ENCODE data around the gene ATP6V1A. TPM values are rescaled to one million over a fixed set of nuclear protein-coding genes. Genes with fewer than 3 reads are reported as not detected.

ATP6V1A gene
- total and polyA plus RNA-seq, 2 donors (not counting 1 experiment from before 2014, with no cell fraction given): 7.6 to 44.3 TPM

GRCh38 chr3:113719294-113719693, 27.5 kb upstream of the ATP6V1A start:
- TF ChIP-seq CTCF (IDR thresholded peaks at IDR 0.05): no peak
- no peak for TF ChIP-seq EZH2 (IDR thresholded peaks at IDR 0.05; ENCODE audit: borderline replicate concordance, insufficient read depth, low read depth, low read length, poor library complexity, severe bottlenecking)
- Histone ChIP-seq H4K20me1 (ENCODE audit: control insufficient read depth, insufficient read depth, low read length, poor library complexity, severe bottlenecking) (no peaks in the 10 kb centered on the region), H3K27me3 (replicated peaks in 1 of 4; ENCODE audit: control extremely low read depth in 1 of 4, control insufficient read depth in 3 of 4, insufficient read depth in 4 of 4, low read length in 3 of 4) (no peaks in the 10 kb centered on the region), H3K4me3 (ENCODE audit: control extremely low read depth in 1 of 5, extremely low read depth in 1 of 5, insufficient read depth in 1 of 5, low read depth in 2 of 5, low read length in 4 of 5) (no peak overlapping the region), H3K27ac (ENCODE audit: low read length in 2 of 2) (no peak overlapping the region), H3K4me2 (replicated peaks; ENCODE audit: low read depth, low read length, poor library complexity, severe bottlenecking) (no peak overlapping the region), H3K9me3 (ENCODE audit: control extremely low read depth in 1 of 3, control insufficient read depth in 2 of 3, insufficient read depth in 1 of 3, low read length in 2 of 3) (no peaks in the 10 kb centered on the region), H3K36me3 (replicated peaks in 1 of 2; ENCODE audit: control extremely low read depth in 1 of 2, control insufficient read depth in 1 of 2, extremely low read depth in 1 of 2, insufficient read depth in 2 of 2, low read length in 1 of 2) (peaks cover 19 to 31% of the 10 kb centered on the region in 2 experiments), H3K4me1 (ENCODE audit: control insufficient read depth in 2 of 2, insufficient read depth in 2 of 2, low read length in 2 of 2) (peaks cover 0 to 4% of the 10 kb centered on the region in 2 donors), H3K9ac (ENCODE audit: low read length) (no peak overlapping the region), H2AFZ (ENCODE audit: insufficient read depth, low read depth, low read length, poor library complexity, severe bottlenecking) (no peak overlapping the region), H3K79me2 (ENCODE audit: control insufficient read depth, insufficient read depth, low read length) (no peaks in the 10 kb centered on the region)
- H3K27me3 Mint-ChIP-seq: no peaks in the 10 kb centered on the region
- H3K4me3 Mint-ChIP-seq: no peak overlapping the region
- no peak overlapping the region for H3K27ac Mint-ChIP-seq
- POLR2A ChIA-PET: no interaction called here
- DNase-seq (no peak), ATAC-seq (ENCODE audit: low read depth) (no peak)
- peaks cover 12% of the 10 kb centered on the region for H3K4me1 Mint-ChIP-seq
- H3K9me3 Mint-ChIP-seq (ENCODE audit: insufficient read depth): no peaks in the 10 kb centered on the region
- intact Hi-C loops (cut with micrococcal nuclease): no loop called here
- CTCF ChIA-PET: no interaction called here
- WGBS (ENCODE audit: insufficient coverage): no CpG with 5 or more reads among the region's 1 CpG

- no peak for ATAC-seq (ENCODE audit: low read depth)
- Mint-ChIP-seq H3K9me3 (ENCODE audit: insufficient read depth) (no peaks in the 10 kb centered on the region), H3K27me3 (no peaks in the 10 kb centered on the region), H3K4me3 (no peak overlapping the region), H3K4me1 (peaks cover 13% of the 10 kb centered on the region), H3K27ac (no peak overlapping the region)
- H3K4me3 ChIP-seq (ENCODE audit: control extremely low read depth in 1 of 5, extremely low read depth in 1 of 5, insufficient read depth in 1 of 5, low read depth in 2 of 5, low read length in 4 of 5): no peak overlapping the region
- no CpG with 5 or more reads among the region's 2 CpGs for WGBS (ENCODE audit: insufficient coverage)
- peaks cover 19 to 36% of the 10 kb centered on the region in 2 experiments for H3K36me3 ChIP-seq (replicated peaks in 1 of 2; ENCODE audit: control extremely low read depth in 1 of 2, control insufficient read depth in 1 of 2, extremely low read depth in 1 of 2, insufficient read depth in 2 of 2, low read length in 1 of 2)
- TF ChIP-seq EZH2 (IDR thresholded peaks at IDR 0.05; ENCODE audit: borderline replicate concordance, insufficient read depth, low read depth, low read length, poor library complexity, severe bottlenecking) (no peak), CTCF (IDR thresholded peaks at IDR 0.05) (no peak)
- H3K4me1 ChIP-seq (ENCODE audit: control insufficient read depth in 2 of 2, insufficient read depth in 2 of 2, low read length in 2 of 2): peaks cover 0 to 4% of the 10 kb centered on the region in 2 donors
- ChIA-PET POLR2A (no interaction called here), CTCF (no interaction called here)
- no peaks in the 10 kb centered on the region for H3K9me3 ChIP-seq (ENCODE audit: control extremely low read depth in 1 of 3, control insufficient read depth in 2 of 3, insufficient read depth in 1 of 3, low read length in 2 of 3)
- no peaks in the 10 kb centered on the region for H4K20me1 ChIP-seq (ENCODE audit: control insufficient read depth, insufficient read depth, low read length, poor library complexity, severe bottlenecking)
- peaks cover 3% of the 10 kb centered on the region for H3K79me2 ChIP-seq (ENCODE audit: control insufficient read depth, insufficient read depth, low read length)
- H2AFZ ChIP-seq (ENCODE audit: insufficient read depth, low read depth, low read length, poor library complexity, severe bottlenecking): no peak overlapping the region
- DNase-seq: no peak
- no peaks in the 10 kb centered on the region for H3K27me3 ChIP-seq (replicated peaks in 1 of 4; ENCODE audit: control extremely low read depth in 1 of 4, control insufficient read depth in 3 of 4, insufficient read depth in 4 of 4, low read length in 3 of 4)
- H3K9ac ChIP-seq (ENCODE audit: low read length): no peak overlapping the region
- no peak overlapping the region for H3K4me2 ChIP-seq (replicated peaks; ENCODE audit: low read depth, low read length, poor library complexity, severe bottlenecking)
- intact Hi-C loops (cut with micrococcal nuclease): no loop called here
- H3K27ac ChIP-seq (ENCODE audit: low read length in 2 of 2): no peak overlapping the region
Observed at GRCh38 chr3:113719758-113720157, 27.1 kb upstream of the ATP6V1A start.
